GM12891 (cell line): ENCODE data around the gene PPP2R5B.

Experiments used
- DNase-seq: peaks from one replicate; pipeline ENCODE4 v3.0.0; 2011; ENCODE audit warnings: low spot score; ENCODE audit not compliant: insufficient read length
- FAIRE-seq: peaks from 2 replicates; lab custom pipeline; 2011; peaks lifted over from hg19 to GRCh38; lab: Jason Lieb, UNC
- PAX5 ChIP-seq: IDR thresholded peaks from 2 replicates; pipeline ENCODE4 v1.6.1; 2011; ENCODE audit warnings: low read length, moderate library complexity, mild to moderate bottlenecking; ENCODE audit not compliant: insufficient read depth, severe bottlenecking
- POLR2A ChIP-seq: IDR thresholded peaks from 2 replicates; pipeline ENCODE4 v1.6.1; 2011; ENCODE audit warnings: low read depth, low read length, control low read depth
- POLR2AphosphoS5 ChIP-seq: IDR thresholded peaks from 2 replicates; pipeline ENCODE4 v1.6.1; 2011; ENCODE audit warnings: low read depth, low read length, control low read depth
- POU2F2 ChIP-seq: IDR thresholded peaks from 2 replicates; pipeline ENCODE4 v1.6.1; 2011; ENCODE audit warnings: low read depth, mild to moderate bottlenecking, control low read depth, low read length, moderate library complexity
- SPI1 ChIP-seq: IDR thresholded peaks from 2 replicates; pipeline ENCODE4 v1.6.1; 2011; ENCODE audit warnings: low read depth, low read length, control low read depth
- TAF1 ChIP-seq: IDR thresholded peaks from 2 replicates; pipeline ENCODE4 v1.6.1; 2011; ENCODE audit warnings: low read depth, low read length, control low read depth

Gene PPP2R5B

DNA sequence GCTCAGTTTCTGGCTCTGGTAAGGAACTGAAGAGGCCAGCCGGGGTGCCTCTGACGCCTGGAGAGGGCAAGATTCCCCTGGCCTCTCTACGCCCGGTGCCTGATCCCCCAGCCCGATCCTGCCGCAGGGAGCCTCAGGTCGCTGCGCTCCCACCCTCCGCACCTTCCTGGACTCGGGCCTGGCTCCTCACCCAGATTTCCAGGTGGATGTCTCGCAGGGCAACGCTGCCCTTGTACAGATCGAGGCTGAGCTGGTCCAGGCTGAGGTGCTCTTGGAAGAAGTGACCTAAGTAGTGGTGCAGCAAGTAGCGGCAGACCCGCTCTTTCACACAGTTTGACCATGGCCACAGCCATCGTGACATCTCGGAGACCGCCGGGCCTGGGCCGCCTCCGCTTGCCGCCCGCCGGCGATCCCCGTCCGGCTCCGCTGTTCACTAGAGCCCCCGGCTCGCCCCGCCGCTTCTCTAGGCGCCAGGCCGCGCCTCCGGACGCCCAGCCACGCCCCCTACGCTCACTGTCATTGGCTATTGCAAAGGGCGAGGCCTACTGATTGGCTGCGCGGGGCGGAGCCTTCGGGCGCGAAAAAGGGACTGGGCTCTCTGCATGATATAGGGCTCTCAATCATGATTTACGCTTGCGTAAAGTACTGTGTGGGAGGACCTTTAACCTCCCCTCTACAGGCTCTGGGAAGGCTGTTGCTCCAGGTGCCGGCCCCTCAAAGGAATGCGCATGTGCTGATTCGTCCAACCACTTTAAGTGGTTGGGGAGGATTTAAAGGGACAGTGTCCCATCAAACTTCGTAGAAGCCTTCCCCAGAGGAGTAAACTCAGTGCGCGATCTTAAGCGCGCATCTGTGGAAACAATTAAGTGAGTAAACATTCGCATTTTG is 7.5 kb upstream of the PPP2R5B start, which contains the start of gene ATG2A:
Gene ATG2A (minus strand): TSS at position 435 of the 888 bp plus-strand sequence. CDS start 74 bp downstream, at position 361.
- TF ChIP-seq PAX5: no peak
- TF ChIP-seq TAF1: peak; percentile 82
- no peak for TF ChIP-seq SPI1
- peak; percentile 72 for TF ChIP-seq POLR2AphosphoS5
- peak; percentile 64 for TF ChIP-seq POU2F2
- TF ChIP-seq POLR2A: peak; percentile 73

DNA sequence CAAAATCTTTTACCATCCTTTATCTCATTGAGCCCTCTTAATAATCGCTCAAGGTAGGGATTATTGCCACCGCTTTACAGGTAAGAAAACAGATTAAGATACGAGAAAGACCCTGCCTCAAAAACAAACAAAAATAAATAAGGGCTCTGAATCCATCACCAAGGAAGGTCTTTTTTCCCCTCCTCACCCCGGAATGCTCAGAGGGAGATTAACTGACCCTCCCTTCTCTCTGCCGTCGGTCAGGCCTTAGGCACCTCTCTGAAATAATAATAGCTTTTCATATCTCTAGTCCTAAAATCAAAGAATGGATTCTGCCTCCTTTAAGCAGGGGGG is 6.9 kb upstream of the PPP2R5B start:
- no peak for DNase-seq
- FAIRE-seq: no peak

More for the DNA sequence above, 7.5 kb upstream of the PPP2R5B start, which contains the start of gene ATG2A:
- FAIRE-seq: peak; percentile 95
- peak; percentile 99 for DNase-seq

DNA sequence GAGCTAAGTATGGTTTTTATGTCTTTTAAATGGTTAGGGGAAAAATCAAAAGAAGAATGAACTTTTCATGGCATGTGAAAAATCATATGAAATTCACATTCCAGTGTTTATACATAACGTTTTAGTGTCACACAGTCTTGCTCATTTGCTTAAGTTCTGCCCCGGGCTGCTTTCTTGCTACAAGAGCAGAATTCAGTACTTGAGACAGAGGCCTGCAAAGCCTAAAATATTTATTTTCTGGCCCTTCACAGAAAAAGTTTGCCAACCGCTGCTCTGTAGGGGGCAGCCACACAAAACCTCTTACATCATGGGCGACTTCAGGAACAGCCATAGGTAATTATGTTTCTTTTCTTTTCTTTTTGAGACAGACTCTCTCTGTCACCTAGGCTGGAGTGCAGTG is 6.5 kb upstream of the PPP2R5B start:
- TF ChIP-seq PAX5 (peak; percentile 27), SPI1 (no peak)
- FAIRE-seq (no peak), DNase-seq (no peak)

More for the DNA sequence above, 6.9 kb upstream of the PPP2R5B start:
- TF ChIP-seq POLR2AphosphoS5: no peak
- no peak for TF ChIP-seq POU2F2
- no peak for TF ChIP-seq SPI1
- no peak for TF ChIP-seq TAF1
- no peak for TF ChIP-seq POLR2A
- no peak for TF ChIP-seq PAX5

DNA sequence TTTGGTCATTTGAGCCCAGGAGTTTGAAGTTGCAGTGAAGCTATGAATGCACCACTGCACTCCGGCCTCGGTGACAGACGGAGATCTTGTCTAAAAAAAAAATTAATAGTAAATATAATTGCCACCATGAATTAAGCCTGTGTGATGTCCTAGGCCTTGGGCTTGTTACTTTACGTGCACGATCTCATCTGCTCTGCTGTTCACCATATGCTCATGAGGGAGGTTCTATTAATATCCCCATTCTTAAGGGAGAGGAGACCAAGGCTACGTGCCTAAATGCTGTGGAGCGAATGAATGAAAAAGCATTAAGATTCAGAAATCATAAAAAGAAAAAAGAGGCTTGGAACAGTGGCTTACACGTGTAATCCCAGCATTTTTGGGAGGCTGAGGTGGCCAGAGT is 4.9 kb upstream of the PPP2R5B start:
- DNase-seq (no peak), FAIRE-seq (no peak)
- no peak for TF ChIP-seq POU2F2
- TF ChIP-seq TAF1: no peak
- no peak for TF ChIP-seq PAX5
- no peak for TF ChIP-seq SPI1
- TF ChIP-seq POLR2A: no peak
- TF ChIP-seq POLR2AphosphoS5: no peak

DNA sequence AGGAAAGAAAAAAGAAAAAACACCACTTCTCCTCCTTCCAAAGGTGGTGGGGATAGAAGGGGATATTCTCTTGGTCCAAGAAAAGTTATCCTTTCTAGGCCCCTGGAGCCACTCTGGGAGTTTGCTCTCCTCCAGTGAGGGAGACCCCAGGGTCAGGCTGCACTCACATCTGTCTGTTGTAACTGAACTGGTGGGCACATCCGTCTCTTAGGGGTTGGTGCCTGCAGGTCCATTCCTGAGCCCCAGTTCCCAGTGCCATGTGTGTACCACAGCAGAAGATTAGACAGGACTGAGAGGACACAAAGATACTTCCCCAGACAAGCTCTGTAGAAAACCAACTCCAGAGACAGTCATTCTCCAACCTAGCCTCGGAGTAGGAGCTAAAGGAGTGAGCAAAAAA is 4.4 kb upstream of the PPP2R5B start:
- TF ChIP-seq POU2F2: no peak
- TF ChIP-seq TAF1: no peak
- no peak for TF ChIP-seq POLR2A
- no peak for TF ChIP-seq SPI1
- no peak for TF ChIP-seq PAX5
- no peak for TF ChIP-seq POLR2AphosphoS5
- FAIRE-seq (no peak), DNase-seq (no peak)

DNA sequence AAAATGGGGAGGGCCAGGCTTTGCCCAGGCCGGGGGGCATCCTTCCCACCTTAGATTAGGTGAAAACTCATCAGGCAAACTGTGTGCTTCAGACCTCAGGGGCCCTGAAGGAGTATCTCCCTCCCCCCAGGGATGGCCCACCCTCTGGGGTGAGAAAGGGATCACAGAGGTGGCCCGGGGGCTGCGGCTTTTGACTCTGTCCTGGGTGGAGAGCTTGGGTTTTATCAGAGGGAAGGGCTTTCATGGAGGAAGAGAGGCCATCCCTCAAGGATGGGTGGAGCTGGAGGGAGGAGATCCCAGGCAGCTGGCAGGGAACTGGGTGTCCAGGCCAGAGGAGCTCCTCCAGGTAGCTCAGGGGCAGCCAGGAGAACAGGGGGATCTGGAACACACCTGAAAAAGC is 3.1 kb upstream of the PPP2R5B start:
- DNase-seq (no peak), FAIRE-seq (no peak)
- TF ChIP-seq POLR2AphosphoS5 (no peak), SPI1 (no peak), POU2F2 (no peak), PAX5 (no peak)

DNA sequence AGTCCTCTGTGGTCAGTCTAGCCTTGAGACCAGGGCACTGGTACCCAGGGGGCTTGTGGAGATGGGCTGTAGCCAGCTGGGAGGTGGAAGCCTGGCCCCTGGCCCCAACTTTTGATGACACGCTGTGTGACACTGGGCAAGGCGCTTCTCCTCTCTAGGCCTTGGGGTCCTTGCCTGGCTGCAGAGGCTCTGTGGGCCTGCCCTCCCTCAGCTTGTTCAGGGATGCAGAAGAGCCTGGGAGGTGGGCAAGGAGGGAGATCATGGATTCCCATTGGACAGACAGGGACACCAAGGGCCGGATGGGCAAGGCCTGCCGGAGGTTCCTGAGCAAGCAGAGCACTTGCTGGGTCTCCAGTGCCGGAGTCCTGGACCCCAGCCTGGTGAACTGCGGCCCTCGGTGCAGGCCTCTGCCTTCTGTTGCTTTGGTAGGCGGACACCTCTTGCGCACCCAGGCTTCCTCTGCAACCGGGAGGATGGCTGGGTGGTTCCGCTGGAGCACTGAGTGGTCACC is 1.3 kb upstream of the PPP2R5B start:
- FAIRE-seq (no peak), DNase-seq (no peak)
- TF ChIP-seq POLR2A: no peak
- no peak for TF ChIP-seq TAF1
- no peak for TF ChIP-seq POU2F2
- no peak for TF ChIP-seq SPI1
- no peak for TF ChIP-seq PAX5
- no peak for TF ChIP-seq POLR2AphosphoS5

DNA sequence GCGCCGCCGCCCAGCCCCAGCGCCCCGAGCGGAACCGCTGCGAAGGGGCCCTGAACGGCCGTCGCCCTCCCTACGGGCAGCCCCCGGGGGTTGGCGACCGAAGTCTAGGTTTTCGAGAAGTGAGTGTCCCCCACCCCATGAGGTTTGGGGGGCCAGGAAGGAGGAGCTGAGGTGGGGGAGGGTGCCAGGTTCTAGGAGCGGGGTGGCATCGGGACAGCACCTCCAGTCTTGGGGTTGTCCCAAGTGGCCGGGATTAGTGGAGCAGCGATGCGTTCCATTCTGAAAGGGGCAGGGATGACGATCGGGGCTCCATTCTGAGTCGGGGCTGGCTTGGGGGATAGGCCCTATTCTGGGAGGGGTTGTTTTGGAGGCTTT is 408 bp downstream of the PPP2R5B start:
- DNase-seq (no peak), FAIRE-seq (no peak)
- TF ChIP-seq TAF1: no peak
- TF ChIP-seq SPI1: no peak
- no peak for TF ChIP-seq POU2F2
- TF ChIP-seq POLR2AphosphoS5: no peak
- TF ChIP-seq POLR2A: no peak
- TF ChIP-seq PAX5: no peak

DNA sequence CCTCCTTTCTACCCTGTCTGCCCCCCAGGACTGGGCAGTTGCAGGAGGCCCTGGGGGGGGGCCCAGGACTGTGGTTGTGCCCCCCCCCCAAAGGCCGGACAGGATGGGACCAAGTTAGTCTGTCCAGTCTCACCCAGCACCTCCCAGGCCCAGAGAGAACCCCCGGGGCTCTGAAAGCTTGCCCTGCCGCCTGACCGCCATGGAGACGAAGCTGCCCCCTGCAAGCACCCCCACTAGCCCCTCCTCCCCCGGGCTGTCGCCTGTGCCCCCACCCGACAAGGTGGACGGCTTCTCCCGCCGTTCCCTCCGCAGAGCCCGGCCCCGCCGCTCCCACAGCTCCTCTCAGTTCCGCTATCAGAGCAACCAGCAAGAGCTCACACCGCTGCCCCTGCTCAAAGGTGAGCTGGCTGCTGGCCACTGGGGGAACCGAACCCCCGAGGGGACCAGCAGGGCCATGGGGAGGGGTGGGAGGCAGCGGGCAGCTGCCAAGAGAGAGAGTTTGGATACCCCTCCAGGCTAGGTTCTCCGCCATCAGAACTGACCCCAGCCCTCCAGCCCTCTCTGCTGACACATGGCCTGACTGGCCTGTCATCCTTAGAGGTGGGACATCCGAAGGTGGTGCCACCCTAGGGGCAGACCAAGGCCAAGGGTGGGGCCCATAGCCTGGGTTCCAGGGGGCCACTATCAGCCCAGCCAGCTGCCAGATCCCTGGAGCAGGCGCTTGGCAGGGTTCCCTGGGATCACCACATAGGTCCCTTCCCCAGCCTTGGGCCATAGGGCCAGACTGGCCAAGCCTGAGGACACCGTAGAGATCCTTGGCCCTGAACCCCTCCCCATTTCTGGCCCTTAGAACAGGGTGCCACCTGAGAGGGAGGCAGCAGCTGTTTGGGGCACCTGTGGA is 1.3 kb downstream of the PPP2R5B start:
- no peak for TF ChIP-seq POU2F2
- no peak for TF ChIP-seq TAF1
- TF ChIP-seq PAX5: no peak
- TF ChIP-seq POLR2A: no peak
- TF ChIP-seq POLR2AphosphoS5: no peak
- TF ChIP-seq SPI1: no peak
- FAIRE-seq (no peak), DNase-seq (no peak)

DNA sequence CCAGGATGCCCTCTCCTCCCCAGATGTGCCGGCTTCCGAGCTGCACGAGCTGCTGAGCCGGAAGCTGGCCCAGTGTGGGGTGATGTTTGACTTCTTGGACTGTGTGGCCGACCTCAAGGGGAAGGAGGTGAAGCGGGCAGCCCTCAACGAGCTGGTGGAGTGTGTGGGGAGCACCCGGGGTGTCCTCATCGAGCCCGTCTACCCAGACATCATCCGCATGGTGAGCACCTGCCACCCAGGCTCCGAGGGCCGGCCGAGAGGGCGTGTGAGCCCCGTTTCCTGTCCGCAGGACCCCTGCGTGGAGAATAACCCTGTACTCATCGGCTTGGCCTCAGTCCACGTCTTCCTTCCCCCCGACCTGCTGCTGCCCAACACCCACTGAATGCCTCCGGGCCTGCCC is 2.2 kb downstream of the PPP2R5B start:
- no peak for DNase-seq
- FAIRE-seq: no peak
- TF ChIP-seq TAF1: no peak
- TF ChIP-seq POLR2AphosphoS5: no peak
- no peak for TF ChIP-seq PAX5
- no peak for TF ChIP-seq POU2F2
- TF ChIP-seq SPI1: no peak
- TF ChIP-seq POLR2A: no peak
